Vagina (tissue), 2 donors: Measurements from ENCODE around the gene C1orf116. TPM values are rescaled to one million over a fixed set of nuclear protein-coding genes. Genes with fewer than 3 reads are reported as not detected.

ENCODE experiments used
- DNase-seq, 2 donors: peaks; one replicate each; pipeline ENCODE4 v3.0.0-alpha.2; 2017; ENCODE audit errors: extremely low spot score in 2 of 2
- H3K27ac ChIP-seq: fragments of 200-600 bp; sonication (generic); one replicate; pipeline ENCODE4 v1.5.1; 2019
- H3K27me3 ChIP-seq: fragments of 200-600 bp; sonication (generic); one replicate; pipeline ENCODE4 v1.5.1; 2019
- H3K36me3 ChIP-seq, 2 donors: fragments of 200-600 bp; sonication (generic); one replicate each; pipeline ENCODE4 v1.5.1; 2017 to 2019
- H3K4me1 ChIP-seq: fragments of 200-600 bp; sonication (generic); one replicate; pipeline ENCODE4 v1.5.1; 2019
- H3K4me3 ChIP-seq, 2 donors: fragments of 200-600 bp; sonication (generic); 1 replicate in 1 of 2; 2 replicates in 1 of 2; pipeline ENCODE4 v1.5.1; 2016 to 2019
- H3K9me3 ChIP-seq: fragments of 200-600 bp; sonication (generic); one replicate; pipeline ENCODE4 v1.5.1; 2019
- POLR2A ChIP-seq, 2 donors: fragments of 450-650 bp; IDR thresholded peaks; one replicate each; pipeline ENCODE4 v1.6.1; 2017; ENCODE audit warnings: antibody characterized with exemption in 2 of 2, mild to moderate bottlenecking in 2 of 2, moderate library complexity in 2 of 2
- POLR2AphosphoS5 ChIP-seq, 2 donors: sonication (generic); formaldehyde crosslinking; IDR thresholded peaks; one replicate each; pipeline ENCODE4 v1.9.0; 2017; ENCODE audit warnings: antibody characterized with exemption in 2 of 2, mild to moderate bottlenecking in 2 of 2, low read depth in 1 of 2; ENCODE audit not compliant: insufficient read depth in 1 of 2
- intact Hi-C: fragments of 100-400 bp; cut with DNase I; formaldehyde crosslinking; loops from one replicate; pipeline ENCODE4 v1.15.1; 2023
- total RNA-seq: library from RNA; depleted of rRNA; stranded (reverse); fragments of >200 nt; gene quantifications from one replicate; pipeline ENCODE4 v1.2.3, GENCODE V29; 2016
- TF ChIP-seq, protein P1 (sequence below), 3 experiments: fragments of 450-650 bp in 2 of 3; fragments of 200-600 bp in 1 of 3; sonication (generic) in 1 of 3; IDR thresholded peaks; one replicate each; pipeline ENCODE4 v1.5.1; 2017 to 2019; ENCODE audit warnings: antibody characterized with exemption in 3 of 3, mild to moderate bottlenecking in 2 of 3, moderate library complexity in 2 of 3

The C1orf116 gene
- total RNA-seq, 1 donor from 2014 or later, result 11.8 TPM

DNA sequence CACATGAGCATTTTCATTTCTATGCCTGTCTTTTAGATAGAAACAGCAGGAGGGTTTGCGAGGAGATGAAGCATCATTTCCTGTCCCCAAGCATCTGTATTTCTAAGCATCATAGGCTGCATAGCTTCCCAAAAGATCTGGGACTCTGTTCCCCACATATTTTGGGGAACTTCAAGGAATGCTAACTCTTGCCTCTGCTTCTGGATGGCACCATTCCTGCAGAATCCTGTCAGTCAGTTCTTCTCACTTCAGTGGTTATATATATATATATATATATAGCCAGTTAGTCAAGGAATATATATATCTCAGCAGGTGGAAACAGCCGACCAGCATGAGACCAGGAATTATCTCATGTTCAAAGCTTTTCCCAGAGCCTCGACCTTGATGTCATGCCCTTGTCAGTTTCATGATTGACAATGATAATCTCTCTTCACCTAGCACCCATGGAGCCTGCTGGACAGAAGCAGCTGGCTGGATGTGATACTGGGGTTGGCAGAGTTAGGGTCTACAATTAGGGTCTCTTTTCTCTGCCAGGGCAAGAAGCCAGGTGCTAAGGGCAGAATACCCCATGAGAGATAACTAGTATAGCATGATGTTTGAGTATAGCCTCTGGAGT lies 22.9 kb upstream of the C1orf116 start:
- H3K4me1 ChIP-seq, result peaks cover 16% of the 10 kb centered on the region
- H3K9me3 ChIP-seq, result no peaks in the 10 kb centered on the region
- TF ChIP-seq POLR2A (IDR thresholded peaks at IDR 0.05) (no peak), POLR2AphosphoS5 (IDR thresholded peaks at IDR 0.05; ENCODE audit: insufficient read depth in 1 of 2, low read depth in 1 of 2) (no peak)
- TF ChIP-seq, protein P1, sequence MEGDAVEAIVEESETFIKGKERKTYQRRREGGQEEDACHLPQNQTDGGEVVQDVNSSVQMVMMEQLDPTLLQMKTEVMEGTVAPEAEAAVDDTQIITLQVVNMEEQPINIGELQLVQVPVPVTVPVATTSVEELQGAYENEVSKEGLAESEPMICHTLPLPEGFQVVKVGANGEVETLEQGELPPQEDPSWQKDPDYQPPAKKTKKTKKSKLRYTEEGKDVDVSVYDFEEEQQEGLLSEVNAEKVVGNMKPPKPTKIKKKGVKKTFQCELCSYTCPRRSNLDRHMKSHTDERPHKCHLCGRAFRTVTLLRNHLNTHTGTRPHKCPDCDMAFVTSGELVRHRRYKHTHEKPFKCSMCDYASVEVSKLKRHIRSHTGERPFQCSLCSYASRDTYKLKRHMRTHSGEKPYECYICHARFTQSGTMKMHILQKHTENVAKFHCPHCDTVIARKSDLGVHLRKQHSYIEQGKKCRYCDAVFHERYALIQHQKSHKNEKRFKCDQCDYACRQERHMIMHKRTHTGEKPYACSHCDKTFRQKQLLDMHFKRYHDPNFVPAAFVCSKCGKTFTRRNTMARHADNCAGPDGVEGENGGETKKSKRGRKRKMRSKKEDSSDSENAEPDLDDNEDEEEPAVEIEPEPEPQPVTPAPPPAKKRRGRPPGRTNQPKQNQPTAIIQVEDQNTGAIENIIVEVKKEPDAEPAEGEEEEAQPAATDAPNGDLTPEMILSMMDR (IDR thresholded peaks at IDR 0.05), result no peak
- no peaks in the 10 kb centered on the region for H3K36me3 ChIP-seq
- peak in 1 of 2 donors; percentile 84 for DNase-seq
- H3K27me3 ChIP-seq, result no peaks in the 10 kb centered on the region
- H3K27ac ChIP-seq, result no peak overlapping the region
- no peak overlapping the region for H3K4me3 ChIP-seq
- intact Hi-C loops, result no loop called here

DNA sequence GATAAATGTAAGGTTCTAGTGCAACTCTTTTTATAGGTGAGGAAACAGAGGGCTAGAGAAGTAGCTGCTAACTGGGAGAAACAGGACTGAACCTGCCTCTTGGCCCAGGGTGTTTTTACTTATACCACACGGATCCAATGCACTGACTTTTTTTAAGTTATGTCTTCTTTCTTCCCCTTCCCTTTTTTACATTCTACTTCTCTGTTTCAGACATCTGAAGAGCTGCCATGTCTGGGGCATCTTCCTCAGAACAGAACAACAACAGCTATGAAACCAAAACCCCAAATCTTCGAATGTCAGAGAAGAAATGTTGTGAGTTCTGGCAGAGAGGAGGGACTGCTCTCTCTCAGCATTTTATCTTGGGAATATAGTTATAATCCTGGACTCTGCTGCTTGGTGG lies 21.9 kb upstream of the C1orf116 start:
- Histone ChIP-seq H3K9me3 (no peaks in the 10 kb centered on the region), H3K27ac (peak overlapping the region; percentile 7), H3K36me3 (no peaks in the 10 kb centered on the region), H3K4me1 (peaks cover 19% of the 10 kb centered on the region), H3K27me3 (no peaks in the 10 kb centered on the region), H3K4me3 (no peak overlapping the region)
- DNase-seq, result no peak
- TF ChIP-seq, protein P1 (IDR thresholded peaks at IDR 0.05), result no peak
- TF ChIP-seq POLR2A (IDR thresholded peaks at IDR 0.05) (no peak), POLR2AphosphoS5 (IDR thresholded peaks at IDR 0.05; ENCODE audit: insufficient read depth in 1 of 2, low read depth in 1 of 2) (no peak)
- intact Hi-C loops, result no loop called here

DNA sequence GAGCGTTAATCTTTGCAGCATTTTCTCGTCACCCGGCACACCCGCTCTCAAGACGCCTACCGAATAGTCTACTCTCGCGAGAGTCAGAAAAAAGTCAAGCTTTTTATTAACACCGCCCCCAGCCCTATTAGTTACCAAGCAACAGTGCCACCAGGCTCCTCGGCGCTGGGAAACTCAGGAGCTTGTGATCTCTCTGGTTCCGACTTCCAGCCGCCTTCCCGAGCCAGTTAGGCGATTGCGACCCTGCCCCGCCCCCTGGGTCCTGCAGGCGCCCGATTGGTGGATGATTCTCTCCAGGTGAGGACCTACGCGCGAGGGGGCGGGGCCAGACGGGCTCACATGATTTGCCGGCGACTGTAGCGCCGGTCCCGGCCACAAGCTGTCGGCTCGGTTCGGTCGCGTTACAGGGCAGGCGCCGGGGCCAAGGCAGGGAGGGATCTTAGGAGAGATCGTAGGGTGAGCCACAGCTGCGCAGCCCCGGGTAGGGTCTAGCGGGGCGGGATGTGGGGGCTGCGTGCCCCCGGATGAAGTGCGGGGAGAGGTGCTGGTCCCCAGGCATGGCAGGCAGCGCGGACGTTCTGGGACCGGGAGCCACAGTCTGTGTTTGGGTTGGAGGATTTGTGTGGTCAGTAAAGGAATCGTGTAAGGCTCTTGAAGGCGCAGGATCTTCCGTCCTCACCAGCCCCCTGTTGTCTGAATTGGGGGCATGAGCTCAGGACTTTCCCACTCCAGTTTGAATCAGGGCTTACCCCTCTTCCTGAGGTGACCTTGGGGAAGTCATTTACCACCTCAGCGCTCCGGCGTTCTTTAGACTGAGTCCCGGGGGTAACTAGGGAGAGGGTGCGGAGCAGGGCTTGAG lies 20.6 kb upstream of the C1orf116 start, which contains the start of gene PFKFB2:
PFKFB2 (plus strand) TSS at position 365 of the 859 bp plus-strand sequence. CDS start 1,443 bp downstream, outside the sequence.
- H3K4me1 ChIP-seq, result peaks cover 31% of the 10 kb centered on the region
- peak within 1 kb of the TSS; percentile 67 to 68 for H3K4me3 ChIP-seq
- no peaks in the 10 kb centered on the region for H3K9me3 ChIP-seq
- TF ChIP-seq POLR2AphosphoS5 (IDR thresholded peaks at IDR 0.05; ENCODE audit: insufficient read depth in 1 of 2, low read depth in 1 of 2) (peak; percentile 92 to 95), POLR2A (IDR thresholded peaks at IDR 0.05) (peak in 1 of 2 donors; percentile 67)
- TF ChIP-seq, protein P1 (IDR thresholded peaks at IDR 0.05), result peak in 1 of 3 experiments; percentile 43
- intact Hi-C loops, result no loop called here
- peaks cover 0 to 9% of the 10 kb centered on the region in 2 donors for H3K36me3 ChIP-seq
- DNase-seq, result peak in 1 of 2 donors; percentile 99
- no peaks in the 10 kb centered on the region for H3K27me3 ChIP-seq
- H3K27ac ChIP-seq, result peak within 1 kb of the TSS; percentile 92

DNA sequence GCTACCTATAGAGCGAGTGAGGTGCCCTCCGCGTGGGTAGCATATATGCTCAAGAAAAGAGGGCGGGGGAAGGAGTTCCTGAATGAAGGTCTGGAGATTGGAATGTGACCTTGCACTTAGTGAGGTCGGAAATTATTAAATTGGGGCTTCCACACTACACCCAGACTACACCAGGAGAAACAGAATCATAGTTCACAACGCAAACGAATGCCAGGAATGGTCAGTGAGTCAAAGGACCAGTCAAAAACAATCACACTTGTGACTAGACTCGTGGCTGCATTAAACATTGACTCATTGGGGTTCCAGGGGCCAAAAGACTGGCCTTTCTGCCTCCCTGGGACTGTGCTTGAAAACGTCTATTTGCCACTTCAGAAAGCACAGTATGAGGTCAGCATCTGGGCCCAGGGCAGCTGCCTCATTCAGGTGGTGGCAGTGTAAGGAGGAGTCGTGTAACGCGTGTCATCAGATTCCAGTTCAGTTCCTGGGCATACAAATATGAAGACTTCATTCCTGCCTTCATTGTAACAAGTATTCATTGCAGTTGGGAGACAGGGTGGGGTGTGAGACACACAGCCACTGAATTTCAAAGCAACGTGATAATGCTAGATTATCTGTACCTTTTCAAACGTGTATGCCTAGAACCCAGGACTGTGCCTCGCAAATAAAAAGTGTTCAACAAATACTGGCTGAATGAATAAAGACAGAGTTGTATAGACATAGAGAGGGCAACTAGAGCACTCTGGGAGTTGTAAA lies 18.8 kb upstream of the C1orf116 start, which contains the start of gene YOD1:
YOD1 (minus strand) TSS at position 18 of the 753 bp plus-strand sequence. CDS start 178 bp downstream, outside the sequence.
- Histone ChIP-seq H3K36me3 (peaks cover 0 to 12% of the 10 kb centered on the region in 2 donors), H3K27me3 (no peaks in the 10 kb centered on the region), H3K27ac (peak within 1 kb of the TSS; percentile 92), H3K4me1 (peaks cover 46% of the 10 kb centered on the region), H3K4me3 (peak within 1 kb of the TSS; percentile 79 to 97), H3K9me3 (no peaks in the 10 kb centered on the region)
- no peak for TF ChIP-seq POLR2A (IDR thresholded peaks at IDR 0.05)
- DNase-seq, result peak in 1 of 2 donors; percentile 85
- intact Hi-C loops, result no loop called here
